ENCODE results near the gene ARPIN.

DNA sequence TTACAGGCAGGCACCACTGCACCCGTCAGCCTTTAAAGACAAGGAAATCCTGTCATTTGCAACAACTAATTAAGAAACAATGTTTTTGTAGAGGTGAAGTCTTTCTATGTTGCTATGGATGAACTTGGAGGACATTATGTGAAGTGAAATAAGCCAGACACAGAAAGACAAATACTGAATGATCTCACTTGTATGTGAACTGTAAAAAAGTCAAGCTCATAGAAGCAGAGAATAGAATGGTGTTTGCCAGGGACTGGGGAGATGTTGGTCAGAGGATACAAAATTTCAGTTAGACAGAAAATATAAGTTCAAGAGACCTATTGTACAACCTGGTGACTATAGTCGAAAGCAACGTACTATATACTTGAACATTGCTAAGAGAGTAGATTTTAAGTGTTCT lies 27.2 kb upstream of the ARPIN start:
- TF ChIP-seq CTCF (IDR thresholded peaks at IDR 0.05; ENCODE audit: low read depth, low read length) (no peak), POLR2A (IDR thresholded peaks at IDR 0.05; ENCODE audit: extremely low read depth, insufficient read length) (no peak), MAX (IDR thresholded peaks at IDR 0.05; ENCODE audit: low read depth, low read length) (no peak)

Data from NB4 (cell line).